SU-DHL-6 (cell line): ENCODE data around the gene TRIM29.

Source experiments
- EZH2phosphoT487 ChIP-seq: fragments of 200-600 bp; sonication (generic), shearing (Covaris generic); conservative IDR thresholded peaks from 2 replicates; pipeline ENCODE4 v1.6.1; 2018; ENCODE audit warnings: mild to moderate bottlenecking, antibody characterized with exemption, low read length, moderate library complexity, mixed read lengths
- TF ChIP-seq, protein P1 (sequence below): fragments of 200-600 bp; sonication (generic); IDR thresholded peaks from one replicate; pipeline ENCODE4 v1.5.1; 2017; ENCODE audit warnings: antibody characterized with exemption, mild to moderate bottlenecking, low read length, moderate library complexity; ENCODE audit not compliant: insufficient read depth, poor library complexity, severe bottlenecking

DNA sequence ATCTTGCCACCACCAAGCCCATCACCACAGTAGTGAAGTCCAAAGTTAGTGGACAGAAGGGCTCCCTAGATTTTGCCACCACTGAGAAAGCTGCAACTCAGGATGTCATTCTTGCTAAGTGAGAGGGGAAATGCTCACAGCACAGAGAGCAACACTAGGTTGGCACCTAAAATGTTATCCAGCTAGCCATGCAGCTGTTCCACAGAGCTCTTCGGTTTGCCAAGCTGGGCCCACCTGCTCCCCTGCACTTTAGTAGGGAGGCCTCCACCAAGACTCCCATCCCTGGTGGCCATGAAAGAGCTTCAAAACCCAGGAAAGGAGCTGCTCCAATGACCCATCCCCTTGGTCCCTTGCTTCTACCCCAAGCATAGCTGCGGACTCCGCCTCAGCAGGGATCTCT, 63.8 kb downstream of the TRIM29 start:
- TF ChIP-seq, protein P1, sequence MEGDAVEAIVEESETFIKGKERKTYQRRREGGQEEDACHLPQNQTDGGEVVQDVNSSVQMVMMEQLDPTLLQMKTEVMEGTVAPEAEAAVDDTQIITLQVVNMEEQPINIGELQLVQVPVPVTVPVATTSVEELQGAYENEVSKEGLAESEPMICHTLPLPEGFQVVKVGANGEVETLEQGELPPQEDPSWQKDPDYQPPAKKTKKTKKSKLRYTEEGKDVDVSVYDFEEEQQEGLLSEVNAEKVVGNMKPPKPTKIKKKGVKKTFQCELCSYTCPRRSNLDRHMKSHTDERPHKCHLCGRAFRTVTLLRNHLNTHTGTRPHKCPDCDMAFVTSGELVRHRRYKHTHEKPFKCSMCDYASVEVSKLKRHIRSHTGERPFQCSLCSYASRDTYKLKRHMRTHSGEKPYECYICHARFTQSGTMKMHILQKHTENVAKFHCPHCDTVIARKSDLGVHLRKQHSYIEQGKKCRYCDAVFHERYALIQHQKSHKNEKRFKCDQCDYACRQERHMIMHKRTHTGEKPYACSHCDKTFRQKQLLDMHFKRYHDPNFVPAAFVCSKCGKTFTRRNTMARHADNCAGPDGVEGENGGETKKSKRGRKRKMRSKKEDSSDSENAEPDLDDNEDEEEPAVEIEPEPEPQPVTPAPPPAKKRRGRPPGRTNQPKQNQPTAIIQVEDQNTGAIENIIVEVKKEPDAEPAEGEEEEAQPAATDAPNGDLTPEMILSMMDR = no peak
- no peak for TF ChIP-seq EZH2phosphoT487
